ENCODE results near the gene ZMYND10.

Gene ZMYND10

GRCh38 chr3:50342813-50343633 is 2.5 kb downstream of the ZMYND10 start:
- DNase-seq = no peak

- no peak for DNase-seq
Measured at GRCh38 chr3:50341996-50342650, 3.4 kb downstream of the ZMYND10 start.

- DNase-seq = no peak
Measured at GRCh38 chr3:50341537-50341936, 4.0 kb downstream of the ZMYND10 start.

GRCh38 chr3:50340448-50341329 is 4.8 kb downstream of the ZMYND10 start, which contains the start of gene RASSF1:
Gene RASSF1, minus strand, starts transcription at chr3:50340836. Its CDS starts 31 bp downstream, at chr3:50340805.
- DNase-seq = peak; percentile 46

- DNase-seq = no peak
Measured at GRCh38 chr3:50340147-50340447, 5.4 kb downstream of the ZMYND10 start.

- DNase-seq = no peak
Measured at GRCh38 chr3:50339485-50340146, 5.9 kb downstream of the ZMYND10 start.

GRCh38 chr3:50338965-50339364 is 6.6 kb downstream of the ZMYND10 start:
- DNase-seq = no peak

- peak; percentile 97 for DNase-seq
Measured at GRCh38 chr3:50337175-50337861, 8.2 kb downstream of the ZMYND10 start.

- no peak for DNase-seq
Measured at GRCh38 chr3:50336452-50337174, 8.9 kb downstream of the ZMYND10 start.

- no peak for DNase-seq
Measured at GRCh38 chr3:50334339-50335075, 11.0 kb downstream of the ZMYND10 start.

- DNase-seq = no peak
Measured at GRCh38 chr3:50333744-50334328, 11.7 kb downstream of the ZMYND10 start.

GRCh38 chr3:50331364-50331907 is 14.1 kb downstream of the ZMYND10 start:
- no peak for DNase-seq

- DNase-seq = no peak
Measured at GRCh38 chr3:50330330-50330729, 15.2 kb downstream of the ZMYND10 start.

GRCh38 chr3:50327943-50328691 is 17.4 kb downstream of the ZMYND10 start, which contains the start of gene TUSC2:
Gene TUSC2, minus strand, starts transcription at chr3:50328223. Its CDS starts 124 bp downstream, at chr3:50328099.
- peak; percentile 96 for DNase-seq

- DNase-seq = no peak
Measured at GRCh38 chr3:50327129-50327528, 18.4 kb downstream of the ZMYND10 start.

GRCh38 chr3:50326182-50326541 is 19.4 kb downstream of the ZMYND10 start:
- no peak for DNase-seq

GRCh38 chr3:50325497-50326181 is 19.9 kb downstream of the ZMYND10 start:
- no peak for DNase-seq

GRCh38 chr3:50325113-50325480 is 20.4 kb downstream of the ZMYND10 start:
- no peak for DNase-seq

Data from retina (tissue), 1 donor.